Sigmoid colon (tissue), 7 donors: Measurements from ENCODE around the gene MAPRE3. TPM values are rescaled to one million over a fixed set of nuclear protein-coding genes. Genes with fewer than 3 reads are reported as not detected.

Experiments used
- DNase-seq: peaks from one replicate; pipeline ENCODE4 v3.0.0-alpha.2; 2019
- H3K27ac ChIP-seq, 4 donors: fragments of 200-600 bp; sonication (generic); one replicate each; pipeline ENCODE4 v1.5.1; 2016 to 2019; ENCODE audit warnings: mild to moderate bottlenecking in 1 of 4
- H3K27me3 ChIP-seq, 3 donors: fragments of 200-600 bp; sonication (generic); one replicate each; pipeline ENCODE4 v1.5.1; 2019; ENCODE audit warnings: mild to moderate bottlenecking in 1 of 3
- H3K36me3 ChIP-seq, 4 donors: fragments of 200-600 bp; sonication (generic); one replicate each; pipeline ENCODE4 v1.5.1; 2016 to 2019
- H3K4me1 ChIP-seq, 4 donors: fragments of 200-600 bp; sonication (generic); one replicate each; pipeline ENCODE4 v1.5.1; 2017 to 2019
- H3K4me3 ChIP-seq, 4 donors: fragments of 200-600 bp; sonication (generic); one replicate each; pipeline ENCODE4 v1.5.1; 2017 to 2019; ENCODE audit warnings: mild to moderate bottlenecking in 2 of 4, moderate library complexity in 1 of 4
- H3K9me3 ChIP-seq, 4 donors: fragments of 200-600 bp in 3 of 4; sonication (generic) in 3 of 4; one replicate each; pipeline versions ENCODE4 v1.5.1 to v1.6.1; 2013 to 2019
- EP300 ChIP-seq, 4 donors: sonication (generic); formaldehyde crosslinking; IDR thresholded peaks; one replicate each; pipeline ENCODE4 v1.6.1; 2017; ENCODE audit warnings: antibody characterized with exemption in 4 of 4
- POLR2A ChIP-seq, 2 donors: fragments of 450-650 bp; IDR thresholded peaks; one replicate each; pipeline ENCODE4 v1.6.1; 2016; ENCODE audit warnings: antibody characterized with exemption in 2 of 2, mild to moderate bottlenecking in 2 of 2, moderate library complexity in 2 of 2
- POLR2AphosphoS5 ChIP-seq, 4 donors: sonication (generic); formaldehyde crosslinking; IDR thresholded peaks; one replicate each; pipeline ENCODE4 v1.6.1; 2017; ENCODE audit warnings: antibody characterized with exemption in 4 of 4
- WGBS, 2 donors: extraction: QIAGEN DNeasy Blood & Tissue Kit; methylation state at CpG; one replicate each; pipeline ENCODE4 v1.1.7; 2013; 5-methylcytosine and 5-hydroxymethylcytosine counted together
- intact Hi-C: fragments of 100-400 bp; cut with DNase I; formaldehyde crosslinking; loops from one replicate; pipeline ENCODE4 v1.15.1; 2023
- polyA plus RNA-seq, 3 donors: library from polyadenylated mRNA; stranded (reverse); fragments of 200-250 nt; gene quantifications; one replicate each; pipeline ENCODE4 v1.2.3, GENCODE V29; 2013
- total RNA-seq, 4 donors: library from RNA; depleted of rRNA; stranded (reverse); fragments of >200 nt; gene quantifications; one replicate each; pipeline ENCODE4 v1.1.0, GENCODE V29; 2016
- TF ChIP-seq, protein P1 (sequence below), 4 experiments: fragments of 450-650 bp in 3 of 4; fragments of 200-600 bp in 1 of 4; IDR thresholded peaks; one replicate each; pipeline ENCODE4 v1.5.1; 2016 to 2019; ENCODE audit warnings: antibody characterized with exemption in 4 of 4, mild to moderate bottlenecking in 3 of 4, moderate library complexity in 2 of 4
- donor health status: healthy with polysubstance abuse.
- donor health status: Bipolar disorder and iron deficiency.
- donor health status: healthy.

The MAPRE3 gene
- total and polyA plus RNA-seq, 7 donors: 5.1 to 73.3 (median 15.6) TPM

DNA sequence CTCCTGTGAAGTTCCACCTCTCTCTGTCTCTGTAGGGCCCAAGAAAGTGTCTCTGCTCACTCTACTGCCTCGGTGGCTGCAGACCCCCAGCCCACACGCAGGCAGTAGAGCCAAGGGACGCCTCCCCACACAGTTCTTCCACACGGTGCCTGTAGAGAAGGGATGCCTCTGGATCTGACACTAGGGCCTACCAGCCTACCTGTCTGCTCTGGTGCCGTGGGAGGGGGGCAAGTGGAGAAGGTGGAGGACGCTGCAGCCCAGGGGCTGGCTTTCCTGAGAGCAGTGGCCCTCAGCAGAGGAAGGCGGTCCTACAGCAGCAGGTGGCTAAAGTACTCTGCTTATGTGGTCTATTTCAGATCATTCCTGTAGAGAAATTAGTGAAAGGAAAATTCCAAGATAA is 53.3 kb downstream of the MAPRE3 start:
- Histone ChIP-seq H3K4me3 (no peak overlapping the region), H3K4me1 (peaks cover 0 to 6% (median 3%) of the 10 kb centered on the region in 4 donors), H3K36me3 (peaks cover 6 to 62% (median 31%) of the 10 kb centered on the region in 4 donors), H3K27ac (no peak overlapping the region), H3K9me3 (no peaks in the 10 kb centered on the region), H3K27me3 (no peaks in the 10 kb centered on the region)
- DNase-seq: no peak
- intact Hi-C loops: no loop called here
- no peak for TF ChIP-seq EP300 (IDR thresholded peaks at IDR 0.05)
- TF ChIP-seq, protein P1, sequence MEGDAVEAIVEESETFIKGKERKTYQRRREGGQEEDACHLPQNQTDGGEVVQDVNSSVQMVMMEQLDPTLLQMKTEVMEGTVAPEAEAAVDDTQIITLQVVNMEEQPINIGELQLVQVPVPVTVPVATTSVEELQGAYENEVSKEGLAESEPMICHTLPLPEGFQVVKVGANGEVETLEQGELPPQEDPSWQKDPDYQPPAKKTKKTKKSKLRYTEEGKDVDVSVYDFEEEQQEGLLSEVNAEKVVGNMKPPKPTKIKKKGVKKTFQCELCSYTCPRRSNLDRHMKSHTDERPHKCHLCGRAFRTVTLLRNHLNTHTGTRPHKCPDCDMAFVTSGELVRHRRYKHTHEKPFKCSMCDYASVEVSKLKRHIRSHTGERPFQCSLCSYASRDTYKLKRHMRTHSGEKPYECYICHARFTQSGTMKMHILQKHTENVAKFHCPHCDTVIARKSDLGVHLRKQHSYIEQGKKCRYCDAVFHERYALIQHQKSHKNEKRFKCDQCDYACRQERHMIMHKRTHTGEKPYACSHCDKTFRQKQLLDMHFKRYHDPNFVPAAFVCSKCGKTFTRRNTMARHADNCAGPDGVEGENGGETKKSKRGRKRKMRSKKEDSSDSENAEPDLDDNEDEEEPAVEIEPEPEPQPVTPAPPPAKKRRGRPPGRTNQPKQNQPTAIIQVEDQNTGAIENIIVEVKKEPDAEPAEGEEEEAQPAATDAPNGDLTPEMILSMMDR (IDR thresholded peaks at IDR 0.05): no peak
- no peak for TF ChIP-seq POLR2AphosphoS5 (IDR thresholded peaks at IDR 0.05)
- no peak for TF ChIP-seq POLR2A (IDR thresholded peaks at IDR 0.05)
- WGBS, 2 donors: 95 to 96% methylated on average over 7 of the region's 7 CpGs

DNA sequence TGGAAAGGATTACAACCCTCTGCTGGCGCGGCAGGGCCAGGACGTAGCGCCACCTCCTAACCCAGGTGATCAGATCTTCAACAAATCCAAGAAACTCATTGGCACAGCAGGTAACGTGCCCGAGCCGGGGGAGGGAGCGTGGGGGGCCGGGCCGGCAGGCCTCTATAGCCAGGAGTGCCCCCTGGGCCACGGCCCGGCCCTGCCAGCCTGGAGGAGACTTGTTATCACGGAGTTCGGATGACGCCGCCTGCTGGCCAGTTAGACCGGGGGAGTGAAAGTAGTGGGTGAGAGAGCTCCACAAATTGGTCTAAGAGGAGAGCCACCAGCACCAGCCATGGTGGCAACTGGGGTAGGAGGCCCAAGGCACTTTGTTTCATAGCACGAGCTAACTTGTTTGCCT is 53.8 kb downstream of the MAPRE3 start:
- no peak for DNase-seq
- intact Hi-C loops: no loop called here
- 91% methylated on average over 18 of the region's 18 CpGs for WGBS, 2 donors
- Histone ChIP-seq H3K27me3 (no peaks in the 10 kb centered on the region), H3K4me3 (no peak overlapping the region), H3K36me3 (peaks cover 6 to 62% (median 31%) of the 10 kb centered on the region in 4 donors), H3K27ac (no peak overlapping the region), H3K4me1 (peaks cover 0 to 6% (median 3%) of the 10 kb centered on the region in 4 donors), H3K9me3 (no peaks in the 10 kb centered on the region)
- TF ChIP-seq EP300 (IDR thresholded peaks at IDR 0.05): no peak
- no peak for TF ChIP-seq POLR2AphosphoS5 (IDR thresholded peaks at IDR 0.05)
- no peak for TF ChIP-seq POLR2A (IDR thresholded peaks at IDR 0.05)
- TF ChIP-seq, protein P1 (IDR thresholded peaks at IDR 0.05): no peak

DNA sequence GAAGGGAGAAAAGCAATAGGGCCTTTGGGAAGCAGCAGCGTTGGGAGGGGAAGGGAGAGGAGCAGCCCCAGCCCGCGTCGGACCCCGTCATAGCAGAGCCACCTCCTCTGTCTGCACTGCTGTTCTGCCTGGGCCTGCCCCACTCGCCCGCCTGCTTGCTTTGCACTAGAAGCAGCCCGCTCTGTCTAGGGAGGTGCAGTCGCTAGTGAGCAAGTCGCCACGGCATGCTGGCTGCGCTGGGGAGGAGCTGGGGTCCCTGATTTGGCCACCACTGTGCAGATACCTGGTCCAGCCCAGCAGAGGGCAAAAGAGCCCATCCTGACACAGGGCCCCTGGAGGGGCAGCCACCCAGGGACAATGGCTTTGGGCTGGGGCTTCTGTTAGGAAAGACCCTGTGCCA is 54.4 kb downstream of the MAPRE3 start:
- no peak for DNase-seq
- peaks cover 0 to 5% (median 2%) of the 10 kb centered on the region in 4 donors for H3K4me1 ChIP-seq
- WGBS, 2 donors: 92 to 96% methylated on average over 12 of the region's 12 CpGs
- no peak overlapping the region for H3K4me3 ChIP-seq
- no peaks in the 10 kb centered on the region for H3K9me3 ChIP-seq
- TF ChIP-seq, protein P1 (IDR thresholded peaks at IDR 0.05): no peak
- TF ChIP-seq POLR2A (IDR thresholded peaks at IDR 0.05) (no peak), EP300 (IDR thresholded peaks at IDR 0.05) (no peak), POLR2AphosphoS5 (IDR thresholded peaks at IDR 0.05) (no peak)
- intact Hi-C loops: no loop called here
- peaks cover 6 to 62% (median 31%) of the 10 kb centered on the region in 4 donors for H3K36me3 ChIP-seq
- no peaks in the 10 kb centered on the region for H3K27me3 ChIP-seq
- no peak overlapping the region for H3K27ac ChIP-seq

DNA sequence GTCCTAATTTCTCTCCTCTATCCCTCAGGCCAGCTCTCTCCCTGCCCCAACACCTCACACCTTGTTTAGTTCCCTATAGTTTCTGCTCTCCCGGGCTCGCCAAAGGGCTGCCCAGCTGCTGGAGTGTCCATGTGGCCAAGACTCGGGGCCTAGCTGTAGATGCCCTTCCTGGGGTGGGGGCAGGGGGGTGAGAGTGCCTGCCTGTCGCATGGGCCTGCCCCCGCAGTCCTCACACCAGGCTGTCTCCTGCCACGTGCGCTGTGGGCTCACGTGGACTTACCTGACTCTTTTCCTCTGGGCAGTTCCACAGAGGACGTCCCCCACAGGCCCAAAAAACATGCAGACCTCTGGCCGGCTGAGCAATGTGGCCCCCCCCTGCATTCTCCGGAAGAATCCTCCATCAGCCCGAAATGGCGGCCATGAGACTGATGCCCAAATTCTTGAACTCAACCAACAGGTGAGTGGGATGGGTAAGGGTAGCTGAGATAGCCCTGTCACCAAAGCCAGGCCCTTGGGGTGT is 54.9 kb downstream of the MAPRE3 start:
- no peak for DNase-seq
- H3K9me3 ChIP-seq: no peaks in the 10 kb centered on the region
- no peak overlapping the region for H3K4me3 ChIP-seq
- peaks cover 6 to 62% (median 31%) of the 10 kb centered on the region in 4 donors for H3K36me3 ChIP-seq
- H3K27ac ChIP-seq: no peak overlapping the region
- H3K4me1 ChIP-seq: peaks cover 0 to 4% (median 0%) of the 10 kb centered on the region in 4 donors
- no peaks in the 10 kb centered on the region for H3K27me3 ChIP-seq
- TF ChIP-seq, protein P1 (IDR thresholded peaks at IDR 0.05): no peak
- no peak for TF ChIP-seq POLR2A (IDR thresholded peaks at IDR 0.05)
- no peak for TF ChIP-seq EP300 (IDR thresholded peaks at IDR 0.05)
- TF ChIP-seq POLR2AphosphoS5 (IDR thresholded peaks at IDR 0.05): no peak
- 91 to 95% methylated on average over 13 of the region's 13 CpGs for WGBS, 2 donors
- intact Hi-C loops: no loop called here
